ENCODE results near the gene CREG2. TPM values are rescaled to one million over a fixed set of nuclear protein-coding genes. Genes with fewer than 3 reads are reported as not detected.

Gene CREG2
- total RNA-seq, 1 donor from 2014 or later: not detected

GRCh38 chr2:101310090-101310833, 77.0 kb downstream of the CREG2 start:
- peaks cover 16% of the 10 kb centered on the region for H3K4me1 ChIP-seq
- H3K9me3 ChIP-seq: no peaks in the 10 kb centered on the region
- intact Hi-C loops (cut with DNase I): no loop called here
- H3K36me3 ChIP-seq: no peaks in the 10 kb centered on the region
- H3K27ac ChIP-seq: peak overlapping the region; percentile 95
- no peaks in the 10 kb centered on the region for H3K27me3 ChIP-seq
- ATAC-seq: no peak
- H3K4me3 ChIP-seq: no peak overlapping the region
- no peak for TF ChIP-seq CTCF (IDR thresholded peaks at IDR 0.05)
- no peak for DNase-seq

GRCh38 chr2:101308432-101309210, 78.7 kb downstream of the CREG2 start, which contains the start of gene RNF149:
RNF149 (minus strand) TSS chr2:101308701; CDS start chr2:101308588, 113 bp downstream.
- TF ChIP-seq CTCF (IDR thresholded peaks at IDR 0.05): no peak
- intact Hi-C loops (cut with DNase I): no loop called here
- no peaks in the 10 kb centered on the region for H3K36me3 ChIP-seq
- H3K4me1 ChIP-seq: peaks cover 21% of the 10 kb centered on the region
- peak; percentile 94 for ATAC-seq
- H3K27ac ChIP-seq: peak within 1 kb of the TSS; percentile 95
- H3K4me3 ChIP-seq: peak within 1 kb of the TSS; percentile 95
- DNase-seq: peak; percentile 98
- no peaks in the 10 kb centered on the region for H3K9me3 ChIP-seq
- no peaks in the 10 kb centered on the region for H3K27me3 ChIP-seq

- no peaks in the 10 kb centered on the region for H3K9me3 ChIP-seq
- H3K27ac ChIP-seq: peak overlapping the region; percentile 95
- no peak for TF ChIP-seq CTCF (IDR thresholded peaks at IDR 0.05)
- H3K27me3 ChIP-seq: no peaks in the 10 kb centered on the region
- peaks cover 21% of the 10 kb centered on the region for H3K4me1 ChIP-seq
- H3K36me3 ChIP-seq: no peaks in the 10 kb centered on the region
- DNase-seq (no peak), ATAC-seq (no peak)
- intact Hi-C loops (cut with DNase I): no loop called here
- H3K4me3 ChIP-seq: peak overlapping the region; percentile 95
Observed at GRCh38 chr2:101307950-101308431, 79.3 kb downstream of the CREG2 start.

- DNase-seq: no peak
- H3K9me3 ChIP-seq: no peaks in the 10 kb centered on the region
- H3K4me3 ChIP-seq: peak overlapping the region; percentile 95
- no peak for ATAC-seq
- peaks cover 21% of the 10 kb centered on the region for H3K4me1 ChIP-seq
- H3K36me3 ChIP-seq: peaks cover 2% of the 10 kb centered on the region
- intact Hi-C loops (cut with DNase I): no loop called here
- TF ChIP-seq CTCF (IDR thresholded peaks at IDR 0.05): no peak
- peak overlapping the region; percentile 95 for H3K27ac ChIP-seq
- H3K27me3 ChIP-seq: no peaks in the 10 kb centered on the region
Observed at GRCh38 chr2:101307503-101307902, 79.8 kb downstream of the CREG2 start.

GRCh38 chr2:101306410-101306809, 80.9 kb downstream of the CREG2 start:
- no peak for ATAC-seq
- peak overlapping the region; percentile 95 for H3K27ac ChIP-seq
- peak overlapping the region; percentile 95 for H3K4me3 ChIP-seq
- no peak for DNase-seq
- H3K36me3 ChIP-seq: peaks cover 10% of the 10 kb centered on the region
- H3K9me3 ChIP-seq: no peaks in the 10 kb centered on the region
- TF ChIP-seq CTCF (IDR thresholded peaks at IDR 0.05): no peak
- peaks cover 25% of the 10 kb centered on the region for H3K4me1 ChIP-seq
- intact Hi-C loops (cut with DNase I): no loop called here
- H3K27me3 ChIP-seq: no peaks in the 10 kb centered on the region

Data from upper lobe of right lung (tissue), 1 donor.